ENCODE results near the gene PRKD2.

GRCh38 chr19:46637224-46637623 is 79.7 kb downstream of the PRKD2 start:
- no peak for TF ChIP-seq CTCF (IDR thresholded peaks at IDR 0.05)
- no peak for TF ChIP-seq EP300 (IDR thresholded peaks at IDR 0.05; ENCODE audit: low read depth)
- TF ChIP-seq POLR2A (IDR thresholded peaks at IDR 0.05) = no peak
